ENCODE data around the gene RUNDC1. TPM values are rescaled to one million over a fixed set of nuclear protein-coding genes. Genes with fewer than 3 reads are reported as not detected.
"Not testable (repeated sequence)": the region's sequence is repeated elsewhere in the genome, so short reads cannot be mapped to it uniquely, and the experiment has no call there.

Gene RUNDC1
- total and polyA plus RNA-seq, 7 experiments from 2014 or later = 12.2 to 21.4 (median 17.0) TPM

DNA sequence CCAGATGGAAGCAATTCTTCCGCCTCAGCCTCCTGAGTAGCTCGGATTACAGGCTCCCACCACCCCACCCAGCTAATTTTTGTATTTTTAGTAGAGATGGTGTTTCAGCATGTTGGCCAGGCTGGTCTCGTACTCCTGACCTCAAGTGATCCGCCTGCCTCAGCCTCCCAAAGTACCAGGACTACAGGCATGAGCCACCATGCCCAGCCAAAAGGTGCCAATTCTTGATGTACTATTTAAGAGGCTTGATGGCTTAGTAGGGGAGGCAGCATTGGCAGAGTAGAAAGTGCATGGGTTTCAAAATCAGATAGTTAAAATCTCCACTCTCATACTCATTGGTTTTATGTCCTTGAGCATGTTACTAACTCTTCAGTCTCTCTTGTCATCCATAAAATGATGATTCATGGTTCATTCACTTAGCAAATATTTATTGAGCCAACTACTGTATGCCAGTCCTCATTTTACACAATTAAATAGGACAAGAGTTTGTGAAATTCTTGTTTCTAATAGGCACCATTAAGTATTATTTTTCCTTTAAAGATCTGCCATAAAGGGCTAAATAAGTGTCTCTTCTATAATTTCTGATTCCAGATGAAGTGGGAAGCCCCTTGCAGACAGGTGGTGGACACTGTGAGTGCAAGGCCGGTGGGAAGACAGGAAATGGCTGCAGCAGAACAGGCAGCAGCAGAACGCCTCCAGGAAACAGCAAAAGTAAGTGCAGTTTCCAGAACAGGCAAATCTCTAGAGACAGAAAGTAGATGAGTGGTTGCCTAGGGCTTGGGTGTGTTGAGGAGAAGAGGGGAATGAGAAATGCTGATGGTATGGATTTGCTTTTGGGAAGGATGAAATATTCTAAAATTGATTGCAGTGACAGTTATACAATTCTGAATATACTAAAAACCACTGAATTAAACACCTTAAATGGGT is 9.6 kb downstream of the RUNDC1 start:
- no peak overlapping the region for H3K4me3 Mint-ChIP-seq

GRCh38 chr17:42991471-42991870 is 11.1 kb downstream of the RUNDC1 start:
- no peaks in the 10 kb centered on the region for H3K9me3 Mint-ChIP-seq
- H3K4me3 Mint-ChIP-seq = no peak overlapping the region
- no peak for ATAC-seq
- Histone ChIP-seq H3K4me3 (ENCODE audit: low read length) (no peak overlapping the region), H3K36me3 (ENCODE audit: control insufficient read depth in 2 of 3, insufficient read depth in 3 of 3, low read length in 3 of 3) (peaks cover 19 to 67% (median 27%) of the 10 kb centered on the region in 3 experiments), H3K4me1 (ENCODE audit: control insufficient read depth in 2 of 2, insufficient read depth in 2 of 2, low read length in 2 of 2) (no peaks in the 10 kb centered on the region), H3K27me3 (ENCODE audit: control insufficient read depth in 2 of 2, insufficient read depth in 2 of 2, low read length in 2 of 2) (no peaks in the 10 kb centered on the region), H3K27ac (ENCODE audit: low read depth, low read length) (no peak overlapping the region), H3K9me3 (ENCODE audit: control insufficient read depth in 2 of 3, low read length in 3 of 3) (no peaks in the 10 kb centered on the region)
- intact Hi-C loops (cut with micrococcal nuclease) = no loop called here
- POLR2A ChIA-PET = no interaction called here
- no peaks in the 10 kb centered on the region for H3K27me3 Mint-ChIP-seq
- no peak for DNase-seq
- H3K36me3 Mint-ChIP-seq = peaks cover 11 to 38% (median 20%) of the 10 kb centered on the region in 5 donors
- H3K4me1 Mint-ChIP-seq = peaks cover 0 to 3% (median 0%) of the 10 kb centered on the region in 7 donors
- no peak overlapping the region for H3K27ac Mint-ChIP-seq
- CTCF ChIA-PET = no interaction called here

More for the DNA sequence above, 9.6 kb downstream of the RUNDC1 start:
- no peaks in the 10 kb centered on the region for H3K27me3 Mint-ChIP-seq
- intact Hi-C loops (cut with micrococcal nuclease) = no loop called here
- H3K9me3 Mint-ChIP-seq = no peaks in the 10 kb centered on the region
- DNase-seq (no peak), ATAC-seq (no peak)
- peak overlapping the region in 4 of 9 donors; percentile 23 to 67 (median 30) for H3K27ac Mint-ChIP-seq
- Histone ChIP-seq H3K9me3 (ENCODE audit: control insufficient read depth in 2 of 3, low read length in 3 of 3) (no peaks in the 10 kb centered on the region), H3K4me3 (ENCODE audit: low read length) (no peak overlapping the region), H3K27ac (ENCODE audit: low read depth, low read length) (no peak overlapping the region), H3K27me3 (ENCODE audit: control insufficient read depth in 2 of 2, insufficient read depth in 2 of 2, low read length in 2 of 2) (no peaks in the 10 kb centered on the region), H3K4me1 (ENCODE audit: control insufficient read depth in 2 of 2, insufficient read depth in 2 of 2, low read length in 2 of 2) (no peaks in the 10 kb centered on the region), H3K36me3 (ENCODE audit: control insufficient read depth in 2 of 3, insufficient read depth in 3 of 3, low read length in 3 of 3) (peaks cover 19 to 70% (median 27%) of the 10 kb centered on the region in 3 experiments)
- peaks cover 11 to 49% (median 27%) of the 10 kb centered on the region in 5 donors for H3K36me3 Mint-ChIP-seq
- H3K4me1 Mint-ChIP-seq = peaks cover 0 to 9% (median 6%) of the 10 kb centered on the region in 7 donors
- POLR2A ChIA-PET = no interaction called here
- CTCF ChIA-PET = no interaction called here

- Mint-ChIP-seq H3K36me3 (peaks cover 8 to 35% (median 11%) of the 10 kb centered on the region in 5 donors), H3K4me3 (no peak overlapping the region), H3K27ac (peak overlapping the region in 2 of 9 donors; percentile 28 to 38), H3K27me3 (no peaks in the 10 kb centered on the region), H3K4me1 (peaks cover 2 to 9% (median 7%) of the 10 kb centered on the region in 7 donors), H3K9me3 (no peaks in the 10 kb centered on the region)
- Histone ChIP-seq H3K27me3 (ENCODE audit: control insufficient read depth in 2 of 2, insufficient read depth in 2 of 2, low read length in 2 of 2) (no peaks in the 10 kb centered on the region), H3K27ac (ENCODE audit: low read depth, low read length) (no peak overlapping the region), H3K36me3 (ENCODE audit: control insufficient read depth in 2 of 3, insufficient read depth in 3 of 3, low read length in 3 of 3) (peaks cover 19 to 55% (median 27%) of the 10 kb centered on the region in 3 experiments), H3K4me1 (ENCODE audit: control insufficient read depth in 2 of 2, insufficient read depth in 2 of 2, low read length in 2 of 2) (peaks cover 5 to 6% of the 10 kb centered on the region in 2 donors), H3K4me3 (ENCODE audit: low read length) (no peak overlapping the region), H3K9me3 (ENCODE audit: control insufficient read depth in 2 of 3, low read length in 3 of 3) (no peaks in the 10 kb centered on the region)
- no peak for DNase-seq
- intact Hi-C loops (cut with micrococcal nuclease) = no loop called here
- ChIA-PET POLR2A (interaction anchor here (0.6 kb wide), 1 partner anchor 368 kb away, joined by 3 read pairs; no protein-coding TSS in a partner anchor), CTCF (no interaction called here)
- ATAC-seq = no peak
Measured at GRCh38 chr17:42992872-42993271, 12.5 kb downstream of the RUNDC1 start.

DNA sequence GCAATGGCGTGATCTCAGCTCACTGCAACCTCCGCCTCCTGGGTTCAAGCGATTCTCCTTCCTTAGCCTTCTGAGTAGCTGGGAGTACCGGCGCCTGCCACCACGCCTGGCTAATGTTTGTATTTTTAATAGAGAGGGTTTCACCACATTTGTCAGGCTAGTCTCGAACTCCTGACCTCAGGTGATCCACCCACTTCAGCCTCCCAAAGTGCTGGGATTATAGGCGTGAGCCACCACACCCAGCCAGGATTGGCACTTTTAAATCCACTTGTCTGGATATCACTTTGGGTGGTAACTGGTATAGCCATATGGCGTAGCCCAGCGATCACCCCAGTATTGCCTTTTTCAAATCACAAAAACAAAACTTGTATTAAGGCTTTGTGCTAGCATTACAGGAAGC is 13.5 kb downstream of the RUNDC1 start:
- POLR2A ChIA-PET; intact Hi-C loops (cut with micrococcal nuclease); DNase-seq; H3K27me3 Mint-ChIP-seq; H3K4me3 Mint-ChIP-seq; ATAC-seq; H3K27ac ChIP-seq (ENCODE audit: low read depth, low read length); H3K27me3 ChIP-seq (ENCODE audit: control insufficient read depth in 2 of 2, insufficient read depth in 2 of 2, low read length in 2 of 2); H3K4me3 ChIP-seq (ENCODE audit: low read length); H3K9me3 ChIP-seq (ENCODE audit: control insufficient read depth in 2 of 3, low read length in 3 of 3); H3K9me3 Mint-ChIP-seq; H3K4me1 ChIP-seq (ENCODE audit: control insufficient read depth in 2 of 2, insufficient read depth in 2 of 2, low read length in 2 of 2): not testable (repeated sequence)
- Mint-ChIP-seq H3K27ac (peak overlapping the region in 5 of 9 donors; percentile 9 to 36 (median 22)), H3K36me3 (peaks cover 8 to 25% (median 12%) of the 10 kb centered on the region in 5 donors), H3K4me1 (peaks cover 5 to 14% (median 12%) of the 10 kb centered on the region in 7 donors)
- CTCF ChIA-PET = interaction anchor here (0.9 kb wide), 1 partner anchor 348 kb away, joined by 3 read pairs; no protein-coding TSS in a partner anchor
- H3K36me3 ChIP-seq (ENCODE audit: control insufficient read depth in 2 of 3, insufficient read depth in 3 of 3, low read length in 3 of 3) = peaks cover 19 to 44% (median 22%) of the 10 kb centered on the region in 3 experiments

GRCh38 chr17:42997390-42997983 is 17.1 kb downstream of the RUNDC1 start:
- POLR2A ChIA-PET = interaction anchor here (0.6 to 3.4 kb wide), 33 partner anchors 10 to 1017 kb away, joined by 3 to 68 read pairs (median 7); partner anchors contain the start of genes ARL4D, BECN1, DHX8 and DNAJC7
- H3K27ac ChIP-seq (ENCODE audit: low read depth, low read length) = peak overlapping the region; percentile 59
- Mint-ChIP-seq H3K36me3 (peaks cover 0 to 27% (median 14%) of the 10 kb centered on the region in 5 donors), H3K27me3 (no peaks in the 10 kb centered on the region), H3K9me3 (no peaks in the 10 kb centered on the region), H3K4me1 (peaks cover 16 to 29% (median 24%) of the 10 kb centered on the region in 7 donors), H3K27ac (peak overlapping the region; percentile 9 to 100 (median 98)), H3K4me3 (peak overlapping the region in 9 of 10 donors; percentile 74 to 98 (median 94))
- CTCF ChIA-PET = interaction anchor here (0.8 to 2.4 kb wide), 10 partner anchors 10 to 487 kb away, joined by 3 to 10 read pairs (median 6); partner anchors contain the start of genes DHX8, IFI35 and TMEM106A
- H3K9me3 ChIP-seq (ENCODE audit: control insufficient read depth in 2 of 3, low read length in 3 of 3) = no peaks in the 10 kb centered on the region
- peaks cover 15 to 18% of the 10 kb centered on the region in 2 donors for H3K4me1 ChIP-seq (ENCODE audit: control insufficient read depth in 2 of 2, insufficient read depth in 2 of 2, low read length in 2 of 2)
- DNase-seq (no peak), ATAC-seq (no peak)
- no peaks in the 10 kb centered on the region for H3K27me3 ChIP-seq (ENCODE audit: control insufficient read depth in 2 of 2, insufficient read depth in 2 of 2, low read length in 2 of 2)
- peak overlapping the region; percentile 12 for H3K4me3 ChIP-seq (ENCODE audit: low read length)
- intact Hi-C loops (cut with micrococcal nuclease) = loop anchor here in 1 of 2 donors (5.0 kb wide), 2 partner anchors 420 to 485 kb away; partner anchors contain the start of genes DHX8 and PSMC3IP
- H3K36me3 ChIP-seq (ENCODE audit: control insufficient read depth in 2 of 3, insufficient read depth in 3 of 3, low read length in 3 of 3) = peaks cover 5 to 36% (median 5%) of the 10 kb centered on the region in 3 experiments
